Measurements from ENCODE around the gene POLR1F.
"Not testable (repeated sequence)": the region's sequence is repeated elsewhere in the genome, so short reads cannot be mapped to it uniquely, and the experiment has no call there.

The POLR1F gene

DNA sequence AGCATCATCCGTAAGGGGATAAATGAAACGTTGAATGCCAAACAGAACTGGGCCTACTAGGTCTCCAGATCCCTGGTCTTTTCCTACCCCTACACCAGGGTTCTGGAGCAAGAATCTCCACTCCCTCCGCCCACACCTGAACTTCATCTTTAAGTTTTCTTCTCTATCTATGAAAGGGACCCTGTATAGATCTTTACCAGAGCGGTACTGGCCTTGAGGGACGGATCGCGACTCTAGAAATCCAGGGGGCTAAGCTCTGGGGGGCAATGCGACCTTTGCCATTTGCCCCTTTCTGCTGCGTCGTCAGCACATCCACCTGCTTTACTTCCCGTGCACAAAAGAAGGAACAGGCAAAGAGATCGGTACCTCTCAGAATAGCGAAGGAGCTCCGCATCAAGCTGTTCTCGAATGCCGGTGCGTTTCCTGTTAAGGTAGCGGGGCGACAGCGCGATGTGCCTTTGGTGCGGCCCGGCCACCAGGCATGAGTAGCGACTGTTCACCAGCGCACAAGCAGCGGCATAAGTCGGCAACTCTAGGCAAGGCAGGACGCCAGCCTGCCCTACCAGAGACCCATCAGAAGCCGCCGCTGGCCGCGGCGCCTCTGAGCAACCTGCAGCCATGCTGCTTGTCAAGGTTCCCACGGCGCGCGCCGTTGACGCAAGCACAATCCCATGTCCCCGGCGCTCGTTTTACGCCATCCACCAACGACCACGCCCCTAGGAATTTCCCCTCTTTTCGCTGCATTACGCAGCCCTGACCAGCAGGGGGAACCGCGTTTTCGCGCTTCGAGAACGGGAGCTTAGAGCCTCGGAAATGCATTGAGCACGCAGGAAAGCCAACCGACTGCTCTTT is at the start of gene POLR1F:
Gene POLR1F (minus strand): TSS at position 641 of the 852 bp plus-strand sequence. CDS start 21 bp downstream, at position 620.
- peak; percentile 79 to 89 (median 88) for DNase-seq (ENCODE audit: low read depth in 3 of 3)

DNA sequence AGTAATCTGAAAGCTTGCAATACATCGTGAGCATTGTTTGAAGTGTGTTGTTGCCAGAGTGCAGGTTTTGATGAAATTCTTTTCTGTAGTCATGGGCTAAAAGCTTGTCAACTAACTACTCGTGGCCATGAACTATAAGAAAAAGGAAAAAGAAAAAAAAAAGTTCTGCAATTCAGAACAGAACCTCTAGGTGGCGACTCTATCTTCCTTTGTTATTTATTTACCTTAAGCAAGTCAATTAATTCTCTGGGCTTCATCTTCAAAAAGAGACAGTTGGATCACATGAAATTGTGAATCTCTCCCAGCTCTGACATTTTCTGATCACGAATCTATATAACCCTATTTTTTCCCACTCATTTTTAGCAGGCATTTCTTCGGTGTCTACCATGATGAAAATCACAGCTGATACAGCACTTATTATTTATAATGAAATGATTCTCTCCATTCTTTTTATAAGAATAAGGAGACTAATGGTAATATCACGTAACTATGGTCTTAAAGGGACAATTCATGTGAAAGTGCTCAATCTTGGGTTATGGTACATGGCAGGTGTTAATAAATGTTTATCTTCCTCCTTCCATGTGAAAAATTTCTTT is 45.8 kb upstream of the POLR1F start:
- no peak for DNase-seq (ENCODE audit: low read depth in 3 of 3)

DNA sequence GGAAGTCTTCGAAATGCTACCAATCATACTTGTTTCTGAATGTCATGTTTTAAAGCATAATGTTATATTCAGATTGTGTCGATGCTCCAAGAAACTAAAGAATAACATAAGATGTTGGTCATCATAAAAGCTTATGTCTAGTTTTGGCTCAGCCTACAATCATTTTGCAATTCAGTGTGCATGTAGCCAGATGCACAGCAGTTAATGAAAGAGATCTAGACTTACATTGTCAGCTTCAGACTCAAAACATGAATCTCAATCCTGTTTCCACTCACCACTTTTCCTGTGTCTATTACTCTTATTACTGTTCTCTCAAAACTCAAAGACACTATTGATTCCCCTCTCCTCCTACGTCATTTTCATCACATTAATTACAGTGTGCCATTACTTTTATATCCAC is 43.2 kb upstream of the POLR1F start:
- no peak for DNase-seq (ENCODE audit: low read depth in 3 of 3)

- DNase-seq (ENCODE audit: low read depth in 3 of 3), result no peak
Measured at GRCh38 chr7:19749658-19750057, 40.8 kb upstream of the POLR1F start.

DNA sequence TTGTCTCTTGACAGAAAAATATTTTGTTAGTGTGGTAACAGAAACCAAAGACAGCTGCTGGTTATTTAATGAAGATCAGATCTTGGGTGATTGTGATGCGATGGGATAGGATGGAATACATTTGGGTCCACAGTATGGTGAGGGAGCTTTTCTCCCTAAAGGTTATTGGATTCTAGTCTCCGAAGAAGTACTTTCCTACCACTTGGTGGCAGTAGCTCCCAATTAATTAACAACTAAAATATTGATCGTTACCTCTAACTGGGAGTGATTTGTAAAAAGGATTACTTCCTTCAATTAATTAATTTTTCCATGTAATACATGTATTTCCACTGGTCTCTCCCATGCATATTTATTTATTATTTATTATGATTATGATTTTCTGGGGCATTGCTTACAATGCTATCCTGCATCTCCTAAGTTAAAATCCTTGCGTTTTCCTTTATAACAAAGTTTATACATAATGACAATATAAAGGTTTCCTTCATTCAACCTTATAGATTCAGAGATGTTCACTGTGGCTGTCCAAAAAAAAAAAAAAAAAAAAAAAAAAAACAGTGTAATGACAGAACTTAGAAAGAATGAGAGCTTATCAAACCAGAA is 39.0 kb upstream of the POLR1F start:
- no peak for DNase-seq (ENCODE audit: low read depth in 3 of 3)

- DNase-seq (ENCODE audit: low read depth in 3 of 3), result no peak
Measured at GRCh38 chr7:19744075-19744474, 35.2 kb upstream of the POLR1F start.

DNA sequence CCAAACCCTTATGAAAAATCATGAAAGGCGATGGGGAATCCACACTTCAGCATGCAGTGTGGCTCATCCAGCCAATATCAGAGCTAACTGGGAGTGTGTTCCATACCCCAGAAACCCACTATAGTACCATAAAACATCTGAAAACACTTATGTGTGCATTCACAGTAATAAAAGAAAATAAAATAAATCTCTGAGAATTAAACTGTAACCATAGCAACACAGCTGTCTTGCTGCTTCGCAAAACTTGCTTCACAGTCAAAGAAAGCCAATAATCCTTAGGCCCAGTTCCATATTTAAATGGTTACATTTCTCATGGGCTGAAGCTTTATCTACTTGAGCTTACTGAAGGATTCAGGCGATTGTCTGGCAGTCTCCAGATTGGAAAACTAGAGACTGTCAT is 19.9 kb upstream of the POLR1F start:
- DNase-seq (ENCODE audit: low read depth in 3 of 3), result no peak

DNA sequence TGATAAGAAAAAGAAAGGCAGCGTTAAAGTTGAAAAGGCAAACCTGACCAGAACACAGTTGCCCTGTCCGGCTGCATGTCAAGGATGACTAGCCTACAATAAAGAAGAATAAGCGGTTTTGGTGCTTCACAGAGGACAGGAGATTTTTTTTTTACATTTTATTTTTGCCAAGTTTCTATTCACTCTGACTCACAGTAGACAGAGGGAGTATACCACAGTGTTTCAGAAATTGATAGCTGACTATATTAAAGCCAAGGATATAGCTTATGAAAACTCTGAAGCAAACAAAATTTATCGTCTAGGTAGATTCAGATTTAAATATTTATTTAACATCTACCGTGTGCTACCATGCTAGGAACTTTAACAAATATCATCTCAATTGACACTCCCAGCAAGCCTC is 16.9 kb upstream of the POLR1F start:
- no peak for DNase-seq (ENCODE audit: low read depth in 3 of 3)

- DNase-seq (ENCODE audit: low read depth in 3 of 3), result no peak
Measured at GRCh38 chr7:19715499-19715898, 6.7 kb upstream of the POLR1F start.

GRCh38 chr7:19713676-19714075 is 4.8 kb upstream of the POLR1F start:
- peak in 1 of 3 donors; percentile 8 for DNase-seq (ENCODE audit: low read depth in 3 of 3)

- no peak for DNase-seq (ENCODE audit: low read depth in 3 of 3)
Measured at GRCh38 chr7:19709249-19709578, 377 bp upstream of the POLR1F start.

- no peak for DNase-seq (ENCODE audit: low read depth in 3 of 3)
Measured at GRCh38 chr7:19707240-19707639, 1.6 kb downstream of the POLR1F start.

DNA sequence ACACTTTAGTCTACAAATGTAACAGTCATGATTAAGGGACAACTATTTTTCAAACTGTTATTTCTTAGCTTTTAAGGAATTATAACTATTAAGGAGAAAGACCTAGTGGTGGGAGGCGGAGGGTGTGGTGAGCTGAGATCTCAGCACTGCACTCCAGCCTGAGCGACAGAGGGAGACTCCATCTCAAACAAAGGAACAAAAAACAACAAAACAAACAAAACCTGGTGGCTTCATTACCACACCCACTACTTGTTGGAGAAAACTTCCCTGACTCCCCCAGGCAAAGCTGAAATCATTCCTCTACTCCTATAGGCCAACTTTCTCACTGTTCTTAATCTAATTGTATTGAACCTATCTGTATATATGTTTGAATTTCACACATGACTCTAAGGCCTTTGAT is 3.2 kb downstream of the POLR1F start:
- DNase-seq (ENCODE audit: low read depth in 3 of 3), result no peak

DNA sequence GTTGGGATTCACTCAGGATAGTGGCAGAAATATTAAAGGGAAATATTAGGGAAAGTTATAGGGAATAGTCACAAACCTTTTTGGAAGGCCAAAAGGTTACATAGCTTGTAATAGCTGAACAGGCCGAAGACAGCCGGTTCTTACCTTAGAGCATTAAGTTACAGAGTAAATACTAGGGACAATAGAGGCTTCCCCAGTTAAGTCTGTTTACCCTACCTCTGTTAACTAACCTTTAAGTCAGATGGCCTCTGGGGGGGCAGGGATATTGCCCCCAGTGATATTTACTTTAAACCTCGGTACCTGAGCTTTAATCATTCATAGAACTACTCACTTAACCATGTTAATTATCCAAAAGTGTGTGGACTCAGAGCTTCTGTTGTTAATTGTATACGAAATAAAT is 7.4 kb downstream of the POLR1F start:
- DNase-seq (ENCODE audit: low read depth in 3 of 3), result no peak

- DNase-seq (ENCODE audit: low read depth in 3 of 3), result no peak
Measured at GRCh38 chr7:19700936-19701335, 7.9 kb downstream of the POLR1F start.

DNA sequence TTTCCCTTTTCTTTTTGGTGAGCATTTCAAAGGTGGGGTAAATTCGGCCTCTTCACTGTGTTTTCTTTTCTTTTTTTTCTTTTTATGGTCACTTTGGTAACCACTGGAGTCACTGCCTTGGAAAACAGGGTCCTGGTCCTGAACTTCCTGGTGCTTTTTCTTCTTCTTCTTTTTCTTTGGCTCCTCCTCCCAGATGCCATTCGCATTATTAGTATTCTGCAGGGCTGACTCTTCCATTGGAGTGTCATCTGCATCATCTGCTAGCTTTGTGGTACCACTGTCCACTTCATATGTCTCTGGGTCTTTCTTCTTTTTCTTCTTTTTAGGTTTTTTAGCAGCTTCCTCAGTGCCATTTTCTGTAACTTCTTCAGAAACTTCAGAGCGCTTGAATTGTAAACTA is 10.5 kb downstream of the POLR1F start:
- DNase-seq (ENCODE audit: low read depth in 3 of 3), result no peak

- DNase-seq (ENCODE audit: low read depth in 3 of 3), result no peak
Measured at GRCh38 chr7:19696926-19697325, 11.9 kb downstream of the POLR1F start.

GRCh38 chr7:19692111-19692828 is 16.6 kb downstream of the POLR1F start:
- no peak for DNase-seq (ENCODE audit: low read depth in 3 of 3)

DNA sequence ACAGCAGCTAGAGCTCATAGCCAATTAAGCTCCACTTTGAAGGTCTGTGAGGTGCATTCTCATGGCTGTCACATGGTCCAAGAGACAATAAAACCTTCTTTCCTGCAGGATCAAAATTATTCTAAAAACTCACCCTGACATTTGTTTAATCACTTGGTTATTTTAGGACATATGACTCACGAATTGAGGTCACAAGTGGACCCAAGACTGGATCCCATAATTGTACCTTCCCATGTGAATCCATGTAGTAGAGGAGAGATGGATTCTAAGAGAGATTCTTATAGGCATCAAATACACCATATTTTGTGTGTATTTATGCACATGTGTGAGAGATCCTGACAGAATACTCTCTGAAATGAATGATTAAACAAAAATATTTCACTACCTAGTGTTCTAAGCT is 18.1 kb downstream of the POLR1F start:
- DNase-seq (ENCODE audit: low read depth in 3 of 3), result no peak

- not testable (repeated sequence) for DNase-seq (ENCODE audit: low read depth in 3 of 3)
Measured at GRCh38 chr7:19689130-19689529, 19.7 kb downstream of the POLR1F start.

- DNase-seq (ENCODE audit: low read depth in 3 of 3), result no peak
Measured at GRCh38 chr7:19681596-19681995, 27.2 kb downstream of the POLR1F start.

DNA sequence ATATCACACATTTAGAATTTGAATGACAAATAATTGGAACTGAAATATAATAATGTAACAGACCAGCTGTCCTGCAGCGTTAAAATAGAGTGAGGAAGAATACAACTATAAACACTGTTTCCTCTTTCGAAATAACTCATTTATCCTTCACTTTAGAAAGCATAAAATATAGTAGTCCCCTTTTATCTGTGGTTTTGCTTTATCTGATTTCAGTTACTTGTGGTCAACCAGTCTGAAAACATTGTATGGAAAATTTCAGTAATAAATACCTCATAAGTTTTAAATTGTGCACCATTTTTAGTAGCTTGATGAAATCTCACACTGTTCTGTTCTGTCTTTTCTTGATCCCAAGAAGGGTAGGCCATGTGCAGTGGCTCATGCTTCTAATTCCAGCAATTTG is 31.7 kb downstream of the POLR1F start:
- no peak for DNase-seq (ENCODE audit: low read depth in 3 of 3)

All from stimulated activated CD4-positive, alpha-beta T cell treated with anti-CD3 and anti-CD28 coated beads, TNF-alpha, amount 100 ng/mL, for 48 hours (primary cell).